ENCODE measurements around the gene LGR4.
"Not testable (repeated sequence)": the region's sequence is repeated elsewhere in the genome, so short reads cannot be mapped to it uniquely, and the experiment has no call there.

LGR4 gene

DNA sequence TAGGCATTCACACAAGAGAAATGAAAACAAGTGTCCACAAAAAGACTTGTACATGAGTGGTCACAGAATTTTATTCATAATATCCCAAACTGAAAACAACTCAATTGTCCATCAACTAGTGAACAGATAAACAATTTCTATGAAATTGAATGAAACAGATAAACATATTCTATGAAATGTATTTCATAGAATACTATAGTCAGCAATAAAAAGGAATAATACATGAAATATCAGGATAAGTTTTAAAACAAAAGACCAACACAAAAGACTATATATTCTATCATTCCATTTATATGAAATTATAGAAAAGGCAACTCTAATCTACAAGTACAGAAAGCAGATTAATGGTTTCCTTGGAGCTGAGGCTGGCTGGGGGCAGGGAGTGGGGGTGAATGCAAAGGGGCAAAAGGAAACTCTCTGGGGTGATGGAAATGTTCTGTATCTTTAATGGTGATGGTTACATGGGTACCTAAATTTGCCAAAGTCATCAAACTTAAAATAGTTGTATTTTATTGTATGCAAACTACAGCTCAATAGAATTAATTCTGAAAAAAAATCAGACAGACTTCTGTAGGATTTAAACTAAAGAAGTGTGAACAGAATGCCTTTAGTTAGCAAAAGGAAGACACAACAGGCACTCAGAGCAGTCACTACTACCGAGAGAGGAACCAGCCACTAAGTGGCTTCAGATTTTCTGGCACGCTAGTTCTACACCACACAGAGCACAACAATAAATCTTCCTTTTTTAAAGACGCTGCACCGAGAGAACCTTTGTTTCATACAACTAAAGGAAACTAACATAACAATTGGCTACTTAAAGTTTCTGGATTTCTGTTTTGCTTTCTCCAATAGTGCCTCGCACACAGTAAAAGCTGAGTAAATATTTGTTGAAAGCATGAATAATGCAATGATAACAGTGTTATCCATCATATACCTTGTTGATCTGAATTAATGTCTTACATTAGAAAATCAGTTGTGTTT is 124.9 kb downstream of the LGR4 start:
- DNase-seq (ENCODE audit: low read depth): no peak

DNA sequence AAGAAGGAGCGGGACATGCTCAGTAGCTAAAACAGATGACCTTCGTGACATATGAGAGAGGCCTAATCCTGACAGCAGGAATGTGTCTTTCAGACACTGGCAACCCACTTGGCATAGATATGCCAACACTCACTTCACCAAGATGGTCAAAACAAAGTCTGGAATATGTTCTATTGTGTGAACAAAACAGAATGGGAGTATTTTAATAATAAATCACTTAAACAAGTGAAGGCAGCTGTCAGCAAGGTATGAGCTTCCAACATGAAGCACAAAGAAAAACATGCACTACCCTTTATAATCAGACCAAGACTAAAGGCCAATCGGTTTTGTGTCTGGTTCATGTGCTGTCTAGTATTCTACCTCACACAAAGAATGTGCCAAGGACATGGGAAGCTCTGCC is 132.6 kb downstream of the LGR4 start:
- no peak for DNase-seq (ENCODE audit: low read depth)

DNA sequence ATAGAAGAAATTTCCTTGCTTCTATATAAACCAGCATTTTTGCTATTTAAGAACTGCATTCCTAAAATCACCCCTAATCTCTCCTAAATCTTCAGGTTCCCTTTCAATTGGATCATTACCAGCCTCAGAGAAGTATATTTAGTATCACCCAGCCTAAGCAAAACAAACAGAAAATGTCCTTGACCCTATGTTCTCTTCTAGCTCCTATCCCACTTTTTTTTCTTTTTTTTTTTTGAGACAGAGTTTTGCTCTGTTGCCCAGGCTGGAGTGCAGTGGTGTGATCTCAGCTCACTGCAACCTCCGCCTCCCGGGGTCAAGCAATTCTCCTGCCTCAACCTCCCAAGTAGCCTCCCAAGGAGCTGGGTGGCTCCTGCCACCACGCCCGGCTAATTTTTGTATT is 137.8 kb downstream of the LGR4 start:
- not testable (repeated sequence) for DNase-seq (ENCODE audit: low read depth)

DNA sequence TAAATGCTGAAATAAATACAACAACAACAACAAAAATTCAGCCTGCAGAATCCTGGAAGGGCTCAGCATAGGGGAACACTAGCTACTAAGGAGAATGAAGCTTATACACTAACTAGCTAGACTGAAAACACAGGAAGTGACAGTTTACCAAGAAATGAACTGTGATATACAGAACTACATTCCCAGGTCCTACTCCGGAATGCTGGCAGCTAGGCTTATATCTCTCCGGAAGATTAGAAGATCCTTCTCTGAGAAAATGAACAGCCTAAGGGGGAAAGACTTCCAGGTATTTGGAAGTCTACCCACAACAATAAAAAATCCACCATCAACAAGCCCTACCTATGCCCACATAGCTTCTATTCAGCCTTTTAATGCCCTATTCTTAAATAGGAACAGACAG is 140.6 kb downstream of the LGR4 start:
- DNase-seq (ENCODE audit: low read depth): no peak

DNA sequence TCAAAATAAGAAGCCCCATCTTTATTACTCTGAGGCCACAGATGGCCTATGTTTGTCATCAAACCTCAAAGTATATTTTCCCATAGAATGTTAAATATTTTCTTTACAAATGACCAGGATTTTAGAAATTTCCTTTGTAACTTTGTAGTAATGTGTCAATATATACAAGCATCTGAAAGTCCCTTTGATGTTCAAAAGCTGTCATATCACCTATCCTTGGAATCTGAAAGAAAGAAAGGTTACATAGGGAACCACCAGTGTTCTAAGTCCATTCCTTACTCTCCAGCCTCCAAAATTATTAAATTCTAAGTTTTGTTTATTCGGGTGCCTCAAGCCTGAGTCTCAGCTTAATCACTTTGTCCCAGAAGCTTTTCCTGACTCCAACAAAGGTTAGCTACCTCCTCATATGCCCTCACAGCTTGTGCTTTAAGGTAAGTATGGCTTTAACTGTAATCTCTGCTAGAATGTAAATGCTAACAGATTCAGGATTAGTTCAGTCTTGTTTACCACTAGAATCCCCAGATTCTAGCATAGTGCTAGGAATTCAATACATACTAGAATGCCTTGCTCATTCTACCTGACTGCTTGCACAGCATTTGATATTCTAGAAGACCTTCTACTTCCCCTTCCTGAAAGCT is 141.8 kb downstream of the LGR4 start:
- DNase-seq (ENCODE audit: low read depth): no peak

DNA sequence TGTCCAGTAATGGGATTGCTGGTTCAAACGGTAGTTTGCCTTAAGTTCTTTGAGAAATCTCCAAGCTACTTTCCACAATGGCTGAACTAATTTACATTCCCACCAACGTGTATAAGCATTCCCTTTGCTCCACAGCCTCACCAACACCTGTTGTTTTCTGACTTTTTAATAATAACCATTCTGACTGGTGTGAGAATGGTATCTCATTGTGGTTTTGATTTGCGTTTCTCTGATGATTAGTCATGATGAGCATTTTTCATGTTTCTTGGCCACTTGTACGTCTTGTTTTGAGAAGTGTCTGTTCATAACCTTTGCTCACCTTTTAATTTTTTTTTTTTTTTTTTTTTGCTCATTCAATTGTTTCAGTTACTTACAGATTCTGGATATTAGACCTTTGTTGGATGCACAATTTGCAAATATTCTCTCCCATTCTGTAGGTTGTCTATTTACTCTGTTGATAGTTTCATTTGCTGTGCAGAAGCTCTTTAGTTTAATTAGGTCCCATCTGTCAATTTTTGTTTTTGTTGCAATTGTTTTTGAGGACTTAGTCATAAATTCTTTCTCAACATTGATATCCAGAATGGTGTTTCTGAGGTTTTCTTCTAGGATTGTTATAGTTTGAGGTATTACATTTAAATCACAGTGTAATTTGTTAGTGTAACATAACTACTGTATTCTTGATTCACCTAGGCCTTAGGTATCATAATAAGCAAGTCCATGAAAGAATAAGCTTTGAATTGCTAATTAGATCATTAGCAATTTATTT is 142.5 kb downstream of the LGR4 start:
- no peak for DNase-seq (ENCODE audit: low read depth)

DNA sequence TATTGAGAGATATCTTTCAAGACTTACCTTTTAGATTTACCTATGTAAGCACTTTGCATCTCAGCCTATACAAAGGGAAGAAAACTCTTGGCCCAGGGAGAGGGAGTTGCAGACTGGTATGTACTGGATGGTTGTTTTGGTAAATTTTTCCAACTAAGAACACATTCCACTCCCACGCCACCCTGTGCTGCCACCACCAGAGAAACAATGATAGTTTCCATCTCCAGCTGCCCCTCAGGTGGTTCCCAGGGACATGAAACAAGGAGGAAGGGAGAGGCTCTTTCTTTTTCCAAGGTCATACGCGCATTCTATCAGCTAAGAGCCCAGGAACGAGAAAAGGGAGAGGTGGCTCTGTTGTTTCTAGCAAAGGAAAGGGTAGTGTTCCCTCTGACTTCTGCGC is 144.0 kb downstream of the LGR4 start:
- DNase-seq (ENCODE audit: low read depth): no peak

DNA sequence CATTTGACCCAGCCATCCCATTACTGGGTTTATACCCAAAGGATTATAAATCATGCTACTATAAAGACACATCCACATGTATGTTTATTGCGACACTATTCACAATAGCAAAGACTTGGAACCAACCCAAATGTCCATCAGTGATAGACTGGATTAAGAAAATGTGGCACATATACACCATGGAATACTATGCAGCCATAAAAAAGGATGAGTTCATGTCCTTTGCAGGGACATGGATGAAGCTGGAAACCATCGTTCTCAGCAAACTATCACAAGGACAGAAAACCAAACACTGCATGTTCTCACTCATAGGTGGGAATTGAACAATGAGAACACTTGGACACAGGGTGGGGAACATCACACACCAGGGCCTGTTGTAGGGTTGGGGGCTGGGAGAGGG is 145.5 kb downstream of the LGR4 start:
- not testable (repeated sequence) for DNase-seq (ENCODE audit: low read depth)

DNA sequence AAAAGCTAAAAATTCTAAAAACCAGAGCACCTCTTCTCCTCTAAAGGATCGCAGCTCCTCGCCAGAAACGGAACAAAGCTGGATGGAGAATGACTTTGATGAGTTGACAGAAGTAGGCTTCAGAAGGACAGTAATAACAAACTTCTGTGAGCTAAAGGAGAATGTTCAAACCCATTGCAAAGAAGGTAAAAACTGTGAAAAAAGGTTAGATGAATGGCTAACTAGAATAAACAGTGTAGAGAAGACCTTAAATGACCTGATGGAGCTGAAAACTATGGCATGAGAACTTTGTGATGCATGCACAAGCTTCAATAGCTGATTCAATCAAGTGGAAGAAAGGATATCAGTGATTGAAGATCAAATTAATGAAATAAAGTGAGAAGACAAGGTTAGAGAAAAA is 150.4 kb downstream of the LGR4 start:
- not testable (repeated sequence) for DNase-seq (ENCODE audit: low read depth)

DNA sequence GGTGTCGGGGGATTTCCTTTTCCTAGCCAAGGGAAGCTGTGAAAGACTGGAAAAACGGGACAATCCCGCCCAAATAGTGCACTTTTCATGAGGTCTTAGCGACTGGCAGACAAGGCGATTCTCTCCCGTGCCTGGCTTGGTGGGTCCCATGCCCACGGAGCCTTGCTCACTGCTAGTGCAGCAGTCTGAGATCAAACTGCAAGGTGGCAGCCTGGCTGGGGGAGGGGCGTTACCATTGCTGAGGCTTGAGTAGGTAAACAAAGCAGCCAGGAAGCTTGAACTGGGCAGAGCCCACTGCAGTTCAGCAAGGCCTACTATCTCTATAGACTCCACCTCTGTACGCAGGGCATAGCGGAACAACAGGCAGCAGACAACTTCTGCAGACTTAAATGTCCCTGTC is 151.2 kb downstream of the LGR4 start:
- not testable (repeated sequence) for DNase-seq (ENCODE audit: low read depth)

DNA sequence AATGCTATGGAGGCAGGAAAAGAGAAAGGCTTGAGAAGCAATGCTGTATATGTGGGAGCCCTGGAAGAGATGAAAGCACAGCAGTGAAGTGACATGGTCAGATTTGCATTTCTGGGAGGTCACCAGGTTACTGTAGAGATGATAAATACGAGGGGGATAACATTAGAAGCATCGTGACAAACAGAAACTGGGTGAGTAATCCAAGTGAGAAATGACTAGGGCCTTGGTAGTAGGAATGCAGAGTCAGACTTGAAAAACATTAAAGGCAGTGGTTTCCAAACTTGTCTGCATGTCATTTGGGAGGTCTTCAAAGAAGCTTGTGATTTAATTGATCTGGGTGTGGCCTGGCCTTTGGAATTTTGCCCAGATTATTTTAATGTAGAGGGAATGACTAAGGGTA is 153.5 kb downstream of the LGR4 start:
- no peak for DNase-seq (ENCODE audit: low read depth)

DNA sequence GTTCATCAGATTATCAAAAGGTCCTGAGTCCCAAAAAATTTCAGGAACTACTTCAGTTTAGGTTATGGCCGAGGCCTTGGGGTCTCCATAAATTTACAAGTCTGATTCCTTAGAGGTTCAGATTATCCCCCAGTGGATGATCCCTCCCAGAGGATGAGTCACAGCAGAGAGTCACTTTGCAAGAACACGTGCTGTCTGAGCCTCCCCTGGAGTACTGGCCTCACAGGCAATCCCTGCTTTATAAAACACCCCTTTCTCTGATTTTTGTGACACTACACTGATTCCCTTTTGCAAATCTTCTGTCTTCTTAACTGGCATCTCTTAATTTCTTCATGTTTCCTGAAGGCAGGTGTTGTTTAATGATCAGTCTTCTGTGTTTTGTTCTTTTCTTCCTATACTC is 154.8 kb downstream of the LGR4 start:
- DNase-seq (ENCODE audit: low read depth): no peak

All from stimulated activated CD8-positive, alpha-beta memory T cell treated with anti-CD3 and anti-CD28 coated beads, Interleukin-15, amount 100 ng/mL, for 1 hour (primary cell).